ENCODE results near the gene ACTA2. TPM values are rescaled to one million over a fixed set of nuclear protein-coding genes. Genes with fewer than 3 reads are reported as not detected.

ACTA2 gene
- total and polyA plus RNA-seq, 2 donors (not counting 1 experiment from before 2014, with no cell fraction given), result 78.4 to 2,788 TPM

- no peak overlapping the region for H3K27ac ChIP-seq (ENCODE audit: insufficient read depth, low read length)
- no peak overlapping the region for H3K9ac ChIP-seq (ENCODE audit: insufficient read depth, low read length)
- H3K79me2 ChIP-seq (ENCODE audit: control insufficient read depth, insufficient read depth, low read length), result no peaks in the 10 kb centered on the region
- peaks cover 8% of the 10 kb centered on the region for H3K36me3 ChIP-seq (ENCODE audit: control insufficient read depth, insufficient read depth, low read length)
- H3K9me3 ChIP-seq (ENCODE audit: control insufficient read depth, insufficient read depth, low read depth, low read length), result no peaks in the 10 kb centered on the region
- no peak overlapping the region for H2AFZ ChIP-seq (ENCODE audit: low read length)
- H3K4me3 ChIP-seq (replicated peaks in 1 of 4; ENCODE audit: control extremely low read depth in 1 of 4, insufficient read depth in 1 of 4, low read depth in 3 of 4, low read length in 4 of 4), result no peak overlapping the region
- no peak for TF ChIP-seq CTCF (conservative IDR thresholded peaks at IDR 0.05 in 1 of 2, IDR thresholded peaks at IDR 0.05 in 1 of 2; ENCODE audit: low read depth in 1 of 2, low read length in 2 of 2)
- no peak for TF ChIP-seq EZH2 (IDR thresholded peaks at IDR 0.05; ENCODE audit: low read length, missing control alignments)
- no peaks in the 10 kb centered on the region for H3K27me3 ChIP-seq (ENCODE audit: control insufficient read depth, insufficient read depth, low read length)
- DNase-seq (ENCODE audit: low read depth in 2 of 2), result no peak
- peaks cover 14% of the 10 kb centered on the region for H3K4me1 ChIP-seq (ENCODE audit: control insufficient read depth, extremely low read depth, insufficient read depth, low read length)
- H4K20me1 ChIP-seq (ENCODE audit: control insufficient read depth, extremely low read depth, insufficient read depth, low read length), result no peaks in the 10 kb centered on the region
- no peak overlapping the region for H3K4me2 ChIP-seq (ENCODE audit: extremely low read depth, insufficient read depth, low read length)
Observed at GRCh38 chr10:88916986-88917385, 35.6 kb downstream of the ACTA2 start.

GRCh38 chr10:88916231-88916630, 36.3 kb downstream of the ACTA2 start:
- H3K9me3 ChIP-seq (ENCODE audit: control insufficient read depth, insufficient read depth, low read depth, low read length), result no peaks in the 10 kb centered on the region
- no peaks in the 10 kb centered on the region for H4K20me1 ChIP-seq (ENCODE audit: control insufficient read depth, extremely low read depth, insufficient read depth, low read length)
- no peak overlapping the region for H3K4me2 ChIP-seq (ENCODE audit: extremely low read depth, insufficient read depth, low read length)
- peaks cover 12% of the 10 kb centered on the region for H3K4me1 ChIP-seq (ENCODE audit: control insufficient read depth, extremely low read depth, insufficient read depth, low read length)
- H3K27me3 ChIP-seq (ENCODE audit: control insufficient read depth, insufficient read depth, low read length), result no peaks in the 10 kb centered on the region
- no peak for DNase-seq (ENCODE audit: low read depth in 2 of 2)
- H3K27ac ChIP-seq (ENCODE audit: insufficient read depth, low read length), result no peak overlapping the region
- no peak overlapping the region for H3K9ac ChIP-seq (ENCODE audit: insufficient read depth, low read length)
- peaks cover 8% of the 10 kb centered on the region for H3K36me3 ChIP-seq (ENCODE audit: control insufficient read depth, insufficient read depth, low read length)
- H2AFZ ChIP-seq (ENCODE audit: low read length), result no peak overlapping the region
- no peak overlapping the region for H3K4me3 ChIP-seq (replicated peaks in 1 of 4; ENCODE audit: control extremely low read depth in 1 of 4, insufficient read depth in 1 of 4, low read depth in 3 of 4, low read length in 4 of 4)
- TF ChIP-seq EZH2 (IDR thresholded peaks at IDR 0.05; ENCODE audit: low read length, missing control alignments), result no peak
- TF ChIP-seq CTCF (conservative IDR thresholded peaks at IDR 0.05 in 1 of 2, IDR thresholded peaks at IDR 0.05 in 1 of 2; ENCODE audit: low read depth in 1 of 2, low read length in 2 of 2), result no peak
- H3K79me2 ChIP-seq (ENCODE audit: control insufficient read depth, insufficient read depth, low read length), result no peaks in the 10 kb centered on the region

DNA sequence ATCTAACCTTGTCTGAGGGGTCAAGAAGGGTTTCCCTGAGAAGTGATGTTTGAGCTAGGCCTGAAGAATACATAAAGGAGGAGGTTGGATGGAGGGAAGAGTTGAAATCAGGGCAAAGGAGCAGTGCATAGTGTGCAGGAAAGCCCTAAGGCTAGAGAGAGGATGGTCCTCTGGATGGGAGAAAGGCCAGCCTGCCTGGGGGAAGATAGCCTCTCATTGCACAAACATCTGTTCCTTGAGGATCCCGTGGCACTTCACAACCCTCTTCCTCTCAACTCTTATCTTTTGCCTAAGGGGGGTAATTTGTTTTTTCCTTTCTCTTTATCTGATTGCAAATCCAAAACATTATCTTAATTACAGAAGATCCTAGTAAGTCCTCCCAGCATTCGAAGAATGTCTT, 36.8 kb downstream of the ACTA2 start:
- Histone ChIP-seq H3K9ac (ENCODE audit: insufficient read depth, low read length) (no peak overlapping the region), H3K4me1 (ENCODE audit: control insufficient read depth, extremely low read depth, insufficient read depth, low read length) (peaks cover 12% of the 10 kb centered on the region), H3K36me3 (ENCODE audit: control insufficient read depth, insufficient read depth, low read length) (peaks cover 8% of the 10 kb centered on the region), H3K4me2 (ENCODE audit: extremely low read depth, insufficient read depth, low read length) (no peak overlapping the region), H3K79me2 (ENCODE audit: control insufficient read depth, insufficient read depth, low read length) (no peaks in the 10 kb centered on the region), H4K20me1 (ENCODE audit: control insufficient read depth, extremely low read depth, insufficient read depth, low read length) (no peaks in the 10 kb centered on the region), H3K4me3 (replicated peaks in 1 of 4; ENCODE audit: control extremely low read depth in 1 of 4, insufficient read depth in 1 of 4, low read depth in 3 of 4, low read length in 4 of 4) (no peak overlapping the region), H3K27ac (ENCODE audit: insufficient read depth, low read length) (no peak overlapping the region), H3K9me3 (ENCODE audit: control insufficient read depth, insufficient read depth, low read depth, low read length) (no peaks in the 10 kb centered on the region), H2AFZ (ENCODE audit: low read length) (no peak overlapping the region), H3K27me3 (ENCODE audit: control insufficient read depth, insufficient read depth, low read length) (no peaks in the 10 kb centered on the region)
- no peak for DNase-seq (ENCODE audit: low read depth in 2 of 2)
- TF ChIP-seq EZH2 (IDR thresholded peaks at IDR 0.05; ENCODE audit: low read length, missing control alignments) (no peak), CTCF (conservative IDR thresholded peaks at IDR 0.05 in 1 of 2, IDR thresholded peaks at IDR 0.05 in 1 of 2; ENCODE audit: low read depth in 1 of 2, low read length in 2 of 2) (no peak)

Measured in fibroblast of lung (primary cell).